ENCODE measurements around the gene FRMPD2. TPM values are rescaled to one million over a fixed set of nuclear protein-coding genes. Genes with fewer than 3 reads are reported as not detected.

The FRMPD2 gene
- polyA plus RNA-seq, 1 donor from 2014 or later: 0.14 TPM

DNA sequence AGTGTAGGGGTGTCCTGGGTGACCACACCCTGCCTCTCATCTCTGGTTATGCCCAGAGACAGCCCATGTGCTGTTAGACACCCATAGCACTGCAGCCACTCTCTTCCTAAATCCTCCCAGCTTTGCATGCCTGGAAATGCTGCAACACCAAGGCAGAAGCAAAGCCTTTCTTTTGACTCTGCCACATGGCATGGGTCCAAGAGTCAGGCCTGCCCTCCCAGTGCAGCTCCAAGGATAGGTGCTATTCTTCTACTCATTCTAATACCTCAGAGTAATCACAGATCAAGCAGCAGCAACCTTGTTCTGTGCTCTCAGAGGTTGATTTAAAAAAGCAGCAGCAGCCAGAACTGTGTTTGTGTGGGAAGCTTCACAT is 23.4 kb downstream of the FRMPD2 start:
- no peaks in the 10 kb centered on the region for H3K79me2 ChIP-seq (replicated peaks; ENCODE audit: insufficient read depth, low read length)
- H3F3A ChIP-seq (ENCODE audit: insufficient read depth, low read length, poor library complexity, severe bottlenecking): no peaks in the 10 kb centered on the region
- H3K9ac ChIP-seq (ENCODE audit: low read length): no peak overlapping the region
- no peak overlapping the region for H2AFZ ChIP-seq (ENCODE audit: low read depth, low read length)
- H3K27me3 ChIP-seq (ENCODE audit: insufficient read depth, low read depth, low read length): no peaks in the 10 kb centered on the region
- no peaks in the 10 kb centered on the region for H3K9me3 ChIP-seq (ENCODE audit: low read length)
- no peak overlapping the region for H3K27ac ChIP-seq (ENCODE audit: low read length)
- no peaks in the 10 kb centered on the region for H4K20me1 ChIP-seq (ENCODE audit: insufficient read depth)
- no peak overlapping the region for H3K4me2 ChIP-seq (ENCODE audit: low read length)
- H3K36me3 ChIP-seq (ENCODE audit: insufficient read depth, low read length): no peaks in the 10 kb centered on the region
- TF ChIP-seq, protein P1, sequence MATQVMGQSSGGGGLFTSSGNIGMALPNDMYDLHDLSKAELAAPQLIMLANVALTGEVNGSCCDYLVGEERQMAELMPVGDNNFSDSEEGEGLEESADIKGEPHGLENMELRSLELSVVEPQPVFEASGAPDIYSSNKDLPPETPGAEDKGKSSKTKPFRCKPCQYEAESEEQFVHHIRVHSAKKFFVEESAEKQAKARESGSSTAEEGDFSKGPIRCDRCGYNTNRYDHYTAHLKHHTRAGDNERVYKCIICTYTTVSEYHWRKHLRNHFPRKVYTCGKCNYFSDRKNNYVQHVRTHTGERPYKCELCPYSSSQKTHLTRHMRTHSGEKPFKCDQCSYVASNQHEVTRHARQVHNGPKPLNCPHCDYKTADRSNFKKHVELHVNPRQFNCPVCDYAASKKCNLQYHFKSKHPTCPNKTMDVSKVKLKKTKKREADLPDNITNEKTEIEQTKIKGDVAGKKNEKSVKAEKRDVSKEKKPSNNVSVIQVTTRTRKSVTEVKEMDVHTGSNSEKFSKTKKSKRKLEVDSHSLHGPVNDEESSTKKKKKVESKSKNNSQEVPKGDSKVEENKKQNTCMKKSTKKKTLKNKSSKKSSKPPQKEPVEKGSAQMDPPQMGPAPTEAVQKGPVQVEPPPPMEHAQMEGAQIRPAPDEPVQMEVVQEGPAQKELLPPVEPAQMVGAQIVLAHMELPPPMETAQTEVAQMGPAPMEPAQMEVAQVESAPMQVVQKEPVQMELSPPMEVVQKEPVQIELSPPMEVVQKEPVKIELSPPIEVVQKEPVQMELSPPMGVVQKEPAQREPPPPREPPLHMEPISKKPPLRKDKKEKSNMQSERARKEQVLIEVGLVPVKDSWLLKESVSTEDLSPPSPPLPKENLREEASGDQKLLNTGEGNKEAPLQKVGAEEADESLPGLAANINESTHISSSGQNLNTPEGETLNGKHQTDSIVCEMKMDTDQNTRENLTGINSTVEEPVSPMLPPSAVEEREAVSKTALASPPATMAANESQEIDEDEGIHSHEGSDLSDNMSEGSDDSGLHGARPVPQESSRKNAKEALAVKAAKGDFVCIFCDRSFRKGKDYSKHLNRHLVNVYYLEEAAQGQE (IDR thresholded peaks at IDR 0.05; ENCODE audit: borderline replicate concordance): no peak
- TF ChIP-seq POLR2AphosphoS5 (IDR thresholded peaks at IDR 0.05) (no peak), EZH2 (IDR thresholded peaks at IDR 0.05; ENCODE audit: borderline replicate concordance, insufficient read depth, low read length, poor library complexity, severe bottlenecking) (no peak), SMC3 (conservative IDR thresholded peaks at IDR 0.05; ENCODE audit: poor library complexity) (no peak), RAD21 (conservative IDR thresholded peaks at IDR 0.05) (no peak), EP300 (conservative IDR thresholded peaks at IDR 0.05; ENCODE audit: poor library complexity, severe bottlenecking) (no peak), MXI1 (conservative IDR thresholded peaks at IDR 0.05; ENCODE audit: poor library complexity, severe bottlenecking) (no peak), TAF1 (IDR thresholded peaks at IDR 0.05; ENCODE audit: low read depth) (no peak)
- TF ChIP-seq, protein P2, sequence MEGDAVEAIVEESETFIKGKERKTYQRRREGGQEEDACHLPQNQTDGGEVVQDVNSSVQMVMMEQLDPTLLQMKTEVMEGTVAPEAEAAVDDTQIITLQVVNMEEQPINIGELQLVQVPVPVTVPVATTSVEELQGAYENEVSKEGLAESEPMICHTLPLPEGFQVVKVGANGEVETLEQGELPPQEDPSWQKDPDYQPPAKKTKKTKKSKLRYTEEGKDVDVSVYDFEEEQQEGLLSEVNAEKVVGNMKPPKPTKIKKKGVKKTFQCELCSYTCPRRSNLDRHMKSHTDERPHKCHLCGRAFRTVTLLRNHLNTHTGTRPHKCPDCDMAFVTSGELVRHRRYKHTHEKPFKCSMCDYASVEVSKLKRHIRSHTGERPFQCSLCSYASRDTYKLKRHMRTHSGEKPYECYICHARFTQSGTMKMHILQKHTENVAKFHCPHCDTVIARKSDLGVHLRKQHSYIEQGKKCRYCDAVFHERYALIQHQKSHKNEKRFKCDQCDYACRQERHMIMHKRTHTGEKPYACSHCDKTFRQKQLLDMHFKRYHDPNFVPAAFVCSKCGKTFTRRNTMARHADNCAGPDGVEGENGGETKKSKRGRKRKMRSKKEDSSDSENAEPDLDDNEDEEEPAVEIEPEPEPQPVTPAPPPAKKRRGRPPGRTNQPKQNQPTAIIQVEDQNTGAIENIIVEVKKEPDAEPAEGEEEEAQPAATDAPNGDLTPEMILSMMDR (IDR thresholded peaks at IDR 0.05; ENCODE audit: poor library complexity, severe bottlenecking): no peak
- no peaks in the 10 kb centered on the region for H3K9me2 ChIP-seq (ENCODE audit: insufficient read depth, low read length)
- no peak overlapping the region for H3K4me3 ChIP-seq (ENCODE audit: low read length)

DNA sequence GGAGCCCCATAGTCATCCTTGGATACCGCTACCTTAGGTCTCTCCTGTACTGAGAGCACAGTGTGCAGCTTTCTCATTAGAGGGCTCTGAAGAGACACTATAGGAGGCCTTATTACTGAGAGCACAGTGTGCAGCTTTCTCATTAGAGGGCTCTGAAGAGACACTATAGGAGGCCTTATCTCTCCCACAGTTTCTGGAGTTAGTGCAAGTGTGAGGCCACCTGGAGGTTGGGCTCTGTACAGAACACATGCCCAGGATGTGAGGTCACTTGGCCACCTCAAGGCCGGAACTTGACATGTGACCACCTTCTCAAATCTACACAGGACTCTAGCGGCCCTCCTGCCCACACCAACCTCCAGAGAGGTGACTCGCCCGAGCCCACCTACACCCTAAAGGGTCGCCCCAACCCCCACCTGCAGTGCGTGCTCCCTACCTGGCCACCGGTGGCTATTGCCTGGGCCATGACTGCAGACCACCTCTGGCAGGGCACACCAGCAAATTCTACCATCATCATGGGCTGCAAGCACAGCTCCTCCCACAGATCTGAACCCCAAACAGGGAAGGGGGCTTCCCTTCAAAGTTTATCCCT is 24.6 kb downstream of the FRMPD2 start:
- no peak overlapping the region for H3K9ac ChIP-seq (ENCODE audit: low read length)
- no peaks in the 10 kb centered on the region for H3K9me3 ChIP-seq (ENCODE audit: low read length)
- H2AFZ ChIP-seq (ENCODE audit: low read depth, low read length): no peak overlapping the region
- H3K4me2 ChIP-seq (ENCODE audit: low read length): no peak overlapping the region
- H3K27ac ChIP-seq (ENCODE audit: low read length): no peak overlapping the region
- H3K9me2 ChIP-seq (ENCODE audit: insufficient read depth, low read length): no peaks in the 10 kb centered on the region
- no peak overlapping the region for H3K4me3 ChIP-seq (ENCODE audit: low read length)
- H3K36me3 ChIP-seq (ENCODE audit: insufficient read depth, low read length): no peaks in the 10 kb centered on the region
- no peaks in the 10 kb centered on the region for H3K79me2 ChIP-seq (replicated peaks; ENCODE audit: insufficient read depth, low read length)
- H4K20me1 ChIP-seq (ENCODE audit: insufficient read depth): no peaks in the 10 kb centered on the region
- TF ChIP-seq TAF1 (IDR thresholded peaks at IDR 0.05; ENCODE audit: low read depth): no peak
- no peak for TF ChIP-seq SMC3 (conservative IDR thresholded peaks at IDR 0.05; ENCODE audit: poor library complexity)
- TF ChIP-seq, protein P1 (IDR thresholded peaks at IDR 0.05; ENCODE audit: borderline replicate concordance): no peak
- TF ChIP-seq EZH2 (IDR thresholded peaks at IDR 0.05; ENCODE audit: borderline replicate concordance, insufficient read depth, low read length, poor library complexity, severe bottlenecking): no peak
- TF ChIP-seq RAD21 (conservative IDR thresholded peaks at IDR 0.05): no peak
- TF ChIP-seq POLR2AphosphoS5 (IDR thresholded peaks at IDR 0.05): no peak
- TF ChIP-seq EP300 (conservative IDR thresholded peaks at IDR 0.05; ENCODE audit: poor library complexity, severe bottlenecking): no peak
- TF ChIP-seq MXI1 (conservative IDR thresholded peaks at IDR 0.05; ENCODE audit: poor library complexity, severe bottlenecking): no peak
- TF ChIP-seq, protein P2 (IDR thresholded peaks at IDR 0.05; ENCODE audit: poor library complexity, severe bottlenecking): no peak
- H3K27me3 ChIP-seq (ENCODE audit: insufficient read depth, low read depth, low read length): no peaks in the 10 kb centered on the region
- no peaks in the 10 kb centered on the region for H3F3A ChIP-seq (ENCODE audit: insufficient read depth, low read length, poor library complexity, severe bottlenecking)
